Ishikawa (cell line): ENCODE results near the gene CHADL.

ENCODE experiments used
- CEBPB ChIP-seq: IDR thresholded peaks from 2 replicates; pipeline ENCODE4 v1.6.1; 2012
- CREB1 ChIP-seq: IDR thresholded peaks from 2 replicates; pipeline ENCODE4 v1.6.1; 2012; ENCODE audit warnings: low read depth
- EP300 ChIP-seq: IDR thresholded peaks from 2 replicates; pipeline ENCODE4 v1.6.1; 2012; ENCODE audit warnings: borderline replicate concordance
- FOXM1 ChIP-seq: IDR thresholded peaks from 2 replicates; pipeline ENCODE4 v1.6.1; 2012; ENCODE audit warnings: low read depth, borderline replicate concordance
- MAX ChIP-seq: IDR thresholded peaks from 2 replicates; pipeline ENCODE4 v1.6.1; 2012
- NFIC ChIP-seq: IDR thresholded peaks from 2 replicates; pipeline ENCODE4 v1.6.1; 2012
- RAD21 ChIP-seq: IDR thresholded peaks from 2 replicates; pipeline ENCODE4 v1.6.1; 2012; ENCODE audit warnings: low read depth
- REST ChIP-seq: IDR thresholded peaks from 2 replicates; pipeline ENCODE4 v1.6.1; 2012; ENCODE audit warnings: low read depth, mild to moderate bottlenecking
- TAF1 ChIP-seq: IDR thresholded peaks from 2 replicates; pipeline ENCODE4 v1.6.1; 2012; ENCODE audit warnings: low read depth, mild to moderate bottlenecking
- TEAD4 ChIP-seq: IDR thresholded peaks from 2 replicates; pipeline ENCODE4 v1.6.1; 2012
- USF1 ChIP-seq: IDR thresholded peaks from 2 replicates; pipeline ENCODE4 v1.6.1; 2012

- TF ChIP-seq EP300 = no peak
- TF ChIP-seq FOXM1 = no peak
- no peak for TF ChIP-seq NFIC
- TF ChIP-seq TEAD4 = no peak
- TF ChIP-seq REST = no peak
- no peak for TF ChIP-seq USF1
- TF ChIP-seq CEBPB = no peak
- no peak for TF ChIP-seq TAF1
- no peak for TF ChIP-seq CREB1
- no peak for TF ChIP-seq MAX
- no peak for TF ChIP-seq RAD21
Measured at GRCh38 chr22:41280854-41281253, 40.1 kb upstream of the CHADL start.
